Heart right ventricle (tissue), 16 donors: ENCODE results near the gene FANCC. TPM values are rescaled to one million over a fixed set of nuclear protein-coding genes. Genes with fewer than 3 reads are reported as not detected.
"Not testable (repeated sequence)": the region's sequence is repeated elsewhere in the genome, so short reads cannot be mapped to it uniquely, and the experiment has no call there.

ENCODE experiments used
- ATAC-seq, 8 donors: fragments of 200-7000 bp; cut with Tn5 transposase; one replicate each; pipeline ENCODE4 v1.9.1; 2020; ENCODE audit warnings: mild to moderate bottlenecking in 8 of 8, moderate library complexity in 8 of 8, moderate number of reproducible peaks in 1 of 8
- DNase-seq, 2 donors: peaks; one replicate each; pipeline ENCODE4 v3.0.0-alpha.2; 2020
- H3K27ac ChIP-seq, 10 donors: fragments of 200-600 bp; sonication (generic) in 2 of 10; one replicate each; pipeline versions ENCODE4 v1.5.0 to v1.8.0; 2020 to 2022; ENCODE audit warnings: mild to moderate bottlenecking in 3 of 10
- H3K27me3 ChIP-seq, 7 donors: fragments of 200-600 bp; one replicate each; pipeline ENCODE4 v1.8.0; 2021 to 2022; ENCODE audit warnings: mild to moderate bottlenecking in 2 of 7
- H3K36me3 ChIP-seq, 9 donors: fragments of 200-600 bp; sonication (generic) in 1 of 9; one replicate each; pipeline versions ENCODE4 v1.5.0 to v1.8.0; 2020 to 2022; ENCODE audit warnings: mild to moderate bottlenecking in 2 of 9
- H3K4me1 ChIP-seq, 9 donors: fragments of 200-600 bp; sonication (generic) in 1 of 9; one replicate each; pipeline versions ENCODE4 v1.5.0 to v1.8.0; 2020 to 2022; ENCODE audit warnings: mild to moderate bottlenecking in 4 of 9
- H3K4me3 ChIP-seq, 10 donors: fragments of 200-600 bp; sonication (generic) in 2 of 10; one replicate each; pipeline versions ENCODE4 v1.5.0 to v1.8.0; 2020 to 2022; ENCODE audit warnings: mild to moderate bottlenecking in 7 of 10, moderate library complexity in 2 of 10
- H3K9me3 ChIP-seq, 11 donors: fragments of 200-600 bp in 10 of 11; sonication (generic) in 2 of 11; one replicate each; pipeline versions ENCODE4 v1.5.0 to v1.8.0; 2013 to 2022; ENCODE audit warnings: mild to moderate bottlenecking in 2 of 11, control low read depth in 1 of 11, moderate library complexity in 1 of 11
- CTCF ChIP-seq, 9 donors: fragments of 200-600 bp; sonication (generic) in 2 of 9; IDR thresholded peaks; one replicate each; pipeline versions ENCODE4 v1.5.0 to v1.8.0; 2021 to 2022; ENCODE audit warnings: antibody characterized with exemption in 9 of 9, mild to moderate bottlenecking in 5 of 9, moderate library complexity in 1 of 9
- WGBS, 2 donors: extraction: QIAGEN DNeasy Blood & Tissue Kit; methylation state at CpG; one replicate each; pipeline ENCODE4 v1.1.7; 2013; ENCODE audit warnings: inconsistent platforms in 1 of 2; 5-methylcytosine and 5-hydroxymethylcytosine counted together
- intact Hi-C, 10 donors: fragments of 100-400 bp; cut with DNase I; formaldehyde crosslinking; loops; one replicate each; pipeline versions ENCODE4 v1.11.1 to v1.14.2; 2022
- polyA plus RNA-seq, 2 donors: library from polyadenylated mRNA; stranded (reverse); fragments of 200-250 nt; gene quantifications; one replicate each; pipeline ENCODE4 v1.2.3, GENCODE V29; 2013
- total RNA-seq, 10 donors: library from RNA; stranded (reverse); fragmentation: NEBNext Ultra II Directional in 3 of 10; extraction: Animal tissue kit (Norgen Biotek cat#: 25700) in 3 of 10; gene quantifications; one replicate each; pipeline versions ENCODE4 v1.2.1 to v1.2.4, GENCODE V29; 2021 to 2023
- donor health status: Arrhythmogenic right ventricular cardiomyopathy.
- donor health status: ischemic (EF 13 %, LVEDD 7.1; RV severe dilation, severe dysfunction).
- donor health status: healthy with polysubstance abuse.
- donor health status: DM: no; HTN: yes; CAD: no.
- donor health status: DM: no; HTN: no; CAD: no.
- donor health status: ischemic (EF 25% LVEDD 6.9; RV normal size, moderate dysfunction).
- donor health status: ischemic (EF 25% LVEDD 5.7; RV mildly dilated, moderate dysfunction).
- donor health status: healthy.
- donor health status: DM: yes; HTN: yes; CAD: no.
- donor health status: Ischemic cardiomyopathy.
- donor health status: ischemic (EF 35%, LVEDD 5.7; RV mildly dilated, moderate dysfunction).
- donor health status: nonischemic (EF 11% LVEDD 7.7; RV severe dilation, severe dysfunction).
- donor health status: DM: yes; HTN: yes; CAD: no.
- donor health status: PGD.
- donor health status: ischemic (EF 29% LVEDD 5.4; RV normal size, mild dysfunction).
- donor health status: nonischemic (EF 23%, LVEDD 6.1; RV moderate dilation, normal function).

FANCC gene
- total and polyA plus RNA-seq, 12 donors = 2.9 to 6.8 (median 4.3) TPM

GRCh38 chr9:95225726-95226106 lies 91.8 kb downstream of the FANCC start:
- Histone ChIP-seq H3K36me3 (no peaks in the 10 kb centered on the region), H3K4me1 (no peaks in the 10 kb centered on the region), H3K27ac (no peak overlapping the region), H3K27me3 (no peaks in the 10 kb centered on the region), H3K4me3 (no peak overlapping the region), H3K9me3 (peaks cover 0 to 2% (median 0%) of the 10 kb centered on the region in 11 donors)
- TF ChIP-seq CTCF (IDR thresholded peaks at IDR 0.05) = no peak
- intact Hi-C loops = no loop called here
- ATAC-seq = no peak
- no peak for DNase-seq

GRCh38 chr9:95225076-95225725 lies 92.3 kb downstream of the FANCC start:
- no peak for ATAC-seq
- WGBS, 2 donors = 72 to 80% methylated on average over 5 of the region's 5 CpGs
- no peak overlapping the region for H3K27ac ChIP-seq
- no peaks in the 10 kb centered on the region for H3K36me3 ChIP-seq
- DNase-seq = no peak
- H3K4me3 ChIP-seq = no peak overlapping the region
- H3K4me1 ChIP-seq = no peaks in the 10 kb centered on the region
- TF ChIP-seq CTCF (IDR thresholded peaks at IDR 0.05) = no peak
- no peaks in the 10 kb centered on the region for H3K27me3 ChIP-seq
- intact Hi-C loops = no loop called here
- peaks cover 0 to 3% (median 0%) of the 10 kb centered on the region in 11 donors for H3K9me3 ChIP-seq

GRCh38 chr9:95224376-95225019 lies 93.0 kb downstream of the FANCC start:
- ATAC-seq (no peak), DNase-seq (no peak)
- H3K9me3 ChIP-seq = peaks cover 0 to 6% (median 0%) of the 10 kb centered on the region in 11 donors
- no peak for TF ChIP-seq CTCF (IDR thresholded peaks at IDR 0.05)
- H3K4me1 ChIP-seq = no peaks in the 10 kb centered on the region
- no peak overlapping the region for H3K27ac ChIP-seq
- intact Hi-C loops = no loop called here
- H3K27me3 ChIP-seq = no peaks in the 10 kb centered on the region
- no peak overlapping the region for H3K4me3 ChIP-seq
- 94% methylated on average over 3 of the region's 3 CpGs for WGBS, 2 donors
- no peaks in the 10 kb centered on the region for H3K36me3 ChIP-seq

GRCh38 chr9:95220352-95220751 lies 97.2 kb downstream of the FANCC start:
- ATAC-seq, H3K4me1 ChIP-seq, H3K36me3 ChIP-seq, H3K27me3 ChIP-seq, H3K27ac ChIP-seq, H3K4me3 ChIP-seq, intact Hi-C loops, H3K9me3 ChIP-seq, DNase-seq: not testable (repeated sequence)
- 91 to 99% methylated on average over 2 to 3 of the region's 4 CpGs for WGBS, 2 donors

GRCh38 chr9:95218773-95219172 lies 98.7 kb downstream of the FANCC start:
- Histone ChIP-seq H3K27ac (no peak overlapping the region), H3K4me3 (no peak overlapping the region), H3K27me3 (no peaks in the 10 kb centered on the region), H3K36me3 (no peaks in the 10 kb centered on the region), H3K9me3 (peaks cover 0 to 6% (median 0%) of the 10 kb centered on the region in 11 donors), H3K4me1 (peaks cover 0 to 4% (median 0%) of the 10 kb centered on the region in 9 donors)
- intact Hi-C loops = no loop called here
- ATAC-seq (no peak), DNase-seq (no peak)
- 64 to 76% methylated on average over 4 of the region's 4 CpGs for WGBS, 2 donors
- TF ChIP-seq CTCF (IDR thresholded peaks at IDR 0.05) = no peak
